B cell (primary cell): Measurements from ENCODE around the gene ITGB3. TPM values are rescaled to one million over a fixed set of nuclear protein-coding genes. Genes with fewer than 3 reads are reported as not detected.

Experiments used
- ATAC-seq: fragments of 200-7000 bp; cut with Tn5 transposase; one replicate; pipeline ENCODE4 v1.10.0; 2021; ENCODE audit warnings: low read depth, mild to moderate bottlenecking, moderate number of reproducible peaks, moderate library complexity
- CTCF ChIA-PET: fragments of 350-600 bp; sonication (Branson Sonifier 250); formaldehyde crosslinking; loops from one replicate; lab custom pipeline; 2021; ENCODE audit warnings: antibody characterized with exemption, inconsistent platforms; lab: Charles Lee
- POLR2A ChIA-PET: fragments of 350-600 bp; sonication (Branson Sonifier 250); formaldehyde crosslinking; loops from one replicate; lab custom pipeline; 2021; ENCODE audit warnings: antibody characterized with exemption; lab: Charles Lee
- DNase-seq: peaks from one replicate; pipeline ENCODE4 v3.0.0; 2013
- H2AFZ ChIP-seq: 2 replicates; pipeline ENCODE4 v1.6.1; 2012; ENCODE audit warnings: mild to moderate bottlenecking, low read depth, low read length; ENCODE audit not compliant: insufficient read depth, poor library complexity, severe bottlenecking
- H3K27ac ChIP-seq, 2 donors: 1 replicate in 1 of 2; 2 replicates in 1 of 2; pipeline ENCODE4 v1.5.1; 2012 to 2013; ENCODE audit warnings: low read length in 2 of 2, mild to moderate bottlenecking in 2 of 2, moderate library complexity in 1 of 2
- H3K27me3 ChIP-seq, 4 experiments: fragments of 200-600 bp in 1 of 4; sonication (generic) in 1 of 4; replicated peaks in 1 of 4; 1 replicate in 2 of 4; 2 replicates in 2 of 4; pipeline versions ENCODE4 v1.6.1 to v1.7.0; 2013 to 2016; ENCODE audit warnings: low read length in 3 of 4, mild to moderate bottlenecking in 2 of 4, mixed read lengths in 1 of 4, moderate library complexity in 1 of 4; ENCODE audit not compliant: insufficient read depth in 4 of 4, control insufficient read depth in 3 of 4; ENCODE audit errors: control extremely low read depth in 1 of 4
- H3K36me3 ChIP-seq, 2 experiments: replicated peaks in 1 of 2; 1 replicate in 1 of 2; 2 replicates in 1 of 2; pipeline versions ENCODE4 v1.6.1 to v1.7.1; 2013; ENCODE audit warnings: low read length in 1 of 2; ENCODE audit not compliant: insufficient read depth in 2 of 2, control insufficient read depth in 1 of 2; ENCODE audit errors: control extremely low read depth in 1 of 2, extremely low read depth in 1 of 2
- H3K4me1 ChIP-seq, 2 donors: fragments of 200-600 bp in 1 of 2; sonication (generic) in 1 of 2; 1 replicate in 1 of 2; 2 replicates in 1 of 2; pipeline versions ENCODE4 v1.5.1 to v1.6.1; 2013 to 2017; ENCODE audit warnings: low read length in 2 of 2; ENCODE audit not compliant: control insufficient read depth in 2 of 2, insufficient read depth in 2 of 2
- H3K4me2 ChIP-seq: replicated peaks from 2 replicates; pipeline ENCODE3; 2012; ENCODE audit warnings: mild to moderate bottlenecking, low read depth, low read length; ENCODE audit not compliant: poor library complexity, severe bottlenecking
- H3K4me3 ChIP-seq, 5 experiments: fragments of 200-600 bp in 1 of 5; sonication (generic) in 1 of 5; 1 replicate in 3 of 5; 2 replicates in 2 of 5; pipeline versions ENCODE4 v1.5.1 to v1.7.0; 2011 to 2016; ENCODE audit warnings: low read length in 4 of 5, mild to moderate bottlenecking in 4 of 5, low read depth in 2 of 5, control low read depth in 1 of 5, moderate library complexity in 1 of 5; ENCODE audit not compliant: insufficient read depth in 1 of 5; ENCODE audit errors: control extremely low read depth in 1 of 5, extremely low read depth in 1 of 5
- H3K79me2 ChIP-seq: fragments of 200-600 bp; sonication (generic); one replicate; pipeline ENCODE4 v1.6.0; 2016; ENCODE audit warnings: low read length; ENCODE audit not compliant: control insufficient read depth, insufficient read depth
- H3K9ac ChIP-seq: fragments of 200-600 bp; sonication (generic); 2 replicates; pipeline ENCODE4 v1.6.1; 2017; ENCODE audit warnings: mild to moderate bottlenecking, low read length, moderate library complexity
- H3K9me3 ChIP-seq, 3 donors: one replicate each; pipeline versions ENCODE4 v1.6.1 to v1.7.1; 2013; ENCODE audit warnings: low read length in 2 of 3; ENCODE audit not compliant: control insufficient read depth in 2 of 3, insufficient read depth in 1 of 3; ENCODE audit errors: control extremely low read depth in 1 of 3
- H4K20me1 ChIP-seq: 2 replicates; pipeline ENCODE4 v1.6.0; 2012; ENCODE audit warnings: mild to moderate bottlenecking, low read length; ENCODE audit not compliant: insufficient read depth, control insufficient read depth, poor library complexity, severe bottlenecking
- H3K27ac Mint-ChIP-seq: one replicate; pipeline ENCODE4 v1.8.0; 2021; ENCODE audit warnings: mixed read lengths
- H3K27me3 Mint-ChIP-seq: one replicate; pipeline ENCODE4 v1.8.0; 2021; ENCODE audit warnings: mixed read lengths
- H3K4me1 Mint-ChIP-seq: one replicate; pipeline ENCODE4 v1.8.0; 2021; ENCODE audit warnings: mixed read lengths
- H3K4me3 Mint-ChIP-seq: one replicate; pipeline ENCODE4 v1.8.0; 2021; ENCODE audit warnings: mixed read lengths
- H3K9me3 Mint-ChIP-seq: one replicate; pipeline ENCODE4 v1.8.0; 2022; ENCODE audit warnings: mixed read lengths; ENCODE audit not compliant: insufficient read depth
- CTCF ChIP-seq: fragments of 200-600 bp; IDR thresholded peaks from one replicate; pipeline ENCODE4 v1.8.0; 2022; ENCODE audit warnings: antibody characterized with exemption, mild to moderate bottlenecking
- EZH2 ChIP-seq: IDR thresholded peaks from 2 replicates; pipeline ENCODE4 v1.6.1; 2012; ENCODE audit warnings: borderline replicate concordance, low read depth, mild to moderate bottlenecking, moderate library complexity, low read length; ENCODE audit not compliant: insufficient read depth, poor library complexity, severe bottlenecking
- WGBS: methylation state at CpG from one replicate; pipeline ENCODE4 v1.1.5; 2013; ENCODE audit warnings: missing lambda C conversion rate; ENCODE audit not compliant: insufficient coverage; 5-methylcytosine and 5-hydroxymethylcytosine counted together
- intact Hi-C: fragments of 100-400 bp; cut with micrococcal nuclease; formaldehyde crosslinking; loops from one replicate; pipeline ENCODE4 v1.10.0; 2022
- polyA plus RNA-seq: library from polyadenylated mRNA; depleted of rRNA; stranded (reverse); fragments of >200 nt; gene quantifications from 2 replicates; pipeline ENCODE4 v1.2.3, GENCODE V29; 2012
- total RNA-seq, 2 donors: library from RNA; stranded (reverse); fragments of 120-200 nt in 1 of 2; gene quantifications; 1 replicate in 1 of 2; 2 replicates in 1 of 2; pipeline versions ENCODE4 v1.2.3 to v1.2.4, GENCODE V29; 2013 to 2022

Gene ITGB3
- total and polyA plus RNA-seq, 2 donors (not counting 1 experiment from before 2014, with no cell fraction given) = 0.07 to 11.4 TPM

DNA sequence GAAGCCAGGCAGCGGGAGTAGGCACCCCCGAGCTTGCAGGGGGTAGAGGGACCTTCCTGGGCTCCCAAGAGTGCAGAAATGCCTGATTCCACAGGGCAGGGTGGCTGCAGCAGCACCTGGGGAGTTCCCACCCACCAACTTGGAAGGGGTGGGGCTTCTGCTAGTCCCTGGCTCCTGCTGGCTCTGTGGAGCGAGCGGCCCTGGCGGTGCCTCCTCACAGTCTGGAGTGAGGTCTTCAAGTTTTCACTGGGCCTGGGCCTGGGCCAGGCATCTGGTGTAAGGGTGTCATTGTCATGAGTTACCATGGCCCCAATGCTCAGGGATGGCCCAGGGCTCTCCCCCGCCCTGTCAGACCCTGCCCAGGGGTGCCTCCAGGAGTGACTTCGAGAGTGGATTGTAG is 15.8 kb upstream of the ITGB3 start:
- TF ChIP-seq EZH2 (no peak), CTCF (no peak)
- H3K27ac Mint-ChIP-seq = no peak overlapping the region
- Histone ChIP-seq H3K9me3 (peaks cover 0 to 19% (median 8%) of the 10 kb centered on the region in 3 donors), H3K79me2 (no peaks in the 10 kb centered on the region), H2AFZ (no peak overlapping the region), H3K27me3 (no peaks in the 10 kb centered on the region), H3K36me3 (no peaks in the 10 kb centered on the region), H3K4me3 (no peak overlapping the region), H3K9ac (no peak overlapping the region), H3K4me1 (peaks cover 13 to 15% of the 10 kb centered on the region in 2 donors), H3K27ac (no peak overlapping the region), H4K20me1 (no peaks in the 10 kb centered on the region), H3K4me2 (no peak overlapping the region)
- 99% methylated on average over 7 of the region's 7 CpGs for WGBS
- H3K9me3 Mint-ChIP-seq = no peaks in the 10 kb centered on the region
- intact Hi-C loops = no loop called here
- H3K27me3 Mint-ChIP-seq = no peaks in the 10 kb centered on the region
- H3K4me1 Mint-ChIP-seq = peaks cover 15% of the 10 kb centered on the region
- ChIA-PET POLR2A (no interaction called here), CTCF (interaction anchor here (1.9 kb wide), 1 partner anchor 78 kb away, joined by 6 read pairs; no protein-coding TSS in a partner anchor)
- DNase-seq = no peak
- ATAC-seq = no peak
- H3K4me3 Mint-ChIP-seq = no peak overlapping the region

DNA sequence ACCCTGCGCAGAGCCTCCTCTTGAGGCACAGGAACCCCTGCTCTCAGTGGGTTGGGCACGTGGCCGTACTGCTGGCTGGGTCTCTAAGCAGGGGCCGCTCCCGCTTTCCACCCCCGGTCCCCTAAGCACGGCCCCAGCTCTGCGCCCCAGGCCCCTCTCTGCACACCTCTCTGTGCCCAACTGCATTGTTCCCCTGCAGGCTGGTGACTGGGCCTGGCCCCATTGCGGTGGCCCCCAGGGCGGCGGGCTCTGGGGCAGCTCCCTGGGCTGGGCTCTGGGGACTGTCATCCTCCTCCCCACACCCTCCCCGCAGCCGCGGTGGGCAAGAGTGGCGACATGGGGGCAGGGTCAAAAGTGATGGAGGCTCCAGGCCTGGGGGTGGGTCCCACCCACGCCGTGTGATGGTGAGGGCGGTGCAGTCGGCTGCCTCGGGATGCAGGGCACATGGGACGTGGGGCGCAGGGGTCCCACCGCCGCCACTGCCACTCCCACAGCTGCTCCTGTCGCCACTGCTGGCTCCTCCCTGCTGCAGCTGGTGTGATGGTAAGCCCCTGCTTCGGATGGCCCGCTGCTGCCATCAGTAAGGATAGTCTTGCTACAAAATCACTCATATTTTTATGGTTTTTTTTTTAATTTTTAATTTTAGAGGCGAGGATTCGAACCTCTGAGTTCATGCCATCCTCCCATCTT is 15.2 kb upstream of the ITGB3 start:
- DNase-seq (no peak), ATAC-seq (no peak)
- POLR2A ChIA-PET = no interaction called here
- Histone ChIP-seq H4K20me1 (no peaks in the 10 kb centered on the region), H3K4me3 (no peak overlapping the region), H3K4me2 (no peak overlapping the region), H3K9ac (no peak overlapping the region), H3K9me3 (peaks cover 0 to 19% (median 8%) of the 10 kb centered on the region in 3 donors), H2AFZ (no peak overlapping the region), H3K36me3 (no peaks in the 10 kb centered on the region), H3K27me3 (no peaks in the 10 kb centered on the region), H3K27ac (no peak overlapping the region), H3K4me1 (peaks cover 15% of the 10 kb centered on the region in 2 donors), H3K79me2 (no peaks in the 10 kb centered on the region)
- CTCF ChIA-PET = interaction anchor here (6.4 kb wide), 1 partner anchor 77 kb away, joined by 45 read pairs; no protein-coding TSS in a partner anchor
- 95% methylated on average over 17 of the region's 29 CpGs for WGBS
- TF ChIP-seq CTCF (no peak), EZH2 (no peak)
- Mint-ChIP-seq H3K4me1 (peaks cover 17% of the 10 kb centered on the region), H3K27me3 (no peaks in the 10 kb centered on the region), H3K4me3 (no peak overlapping the region), H3K27ac (no peak overlapping the region), H3K9me3 (no peaks in the 10 kb centered on the region)
- intact Hi-C loops = no loop called here
